Mucosa of stomach (tissue), 1 donor: ENCODE results near the gene IARS1.

Source experiments
- H3K27me3 ChIP-seq: one replicate; pipeline ENCODE4 v1.7.0; 2013; ENCODE audit warnings: mild to moderate bottlenecking, low read length; ENCODE audit not compliant: control insufficient read depth, insufficient read depth
- H3K36me3 ChIP-seq: one replicate; pipeline ENCODE4 v1.7.0; 2013; ENCODE audit warnings: low read length; ENCODE audit not compliant: control insufficient read depth, insufficient read depth
- H3K4me1 ChIP-seq: one replicate; pipeline ENCODE4 v1.7.0; 2013; ENCODE audit warnings: mild to moderate bottlenecking, low read length; ENCODE audit not compliant: control insufficient read depth, insufficient read depth
- H3K4me3 ChIP-seq: one replicate; pipeline ENCODE4 v1.7.0; 2013; ENCODE audit warnings: low read length
- H3K9ac ChIP-seq: one replicate; pipeline ENCODE4 v1.7.0; 2013; ENCODE audit warnings: mild to moderate bottlenecking, low read length, moderate library complexity
- H3K9me3 ChIP-seq: one replicate; pipeline ENCODE4 v1.7.0; 2013; ENCODE audit warnings: mild to moderate bottlenecking, low read length, moderate library complexity; ENCODE audit not compliant: control insufficient read depth
- donor health status: Pancreatic carcinoma.

The IARS1 gene

DNA sequence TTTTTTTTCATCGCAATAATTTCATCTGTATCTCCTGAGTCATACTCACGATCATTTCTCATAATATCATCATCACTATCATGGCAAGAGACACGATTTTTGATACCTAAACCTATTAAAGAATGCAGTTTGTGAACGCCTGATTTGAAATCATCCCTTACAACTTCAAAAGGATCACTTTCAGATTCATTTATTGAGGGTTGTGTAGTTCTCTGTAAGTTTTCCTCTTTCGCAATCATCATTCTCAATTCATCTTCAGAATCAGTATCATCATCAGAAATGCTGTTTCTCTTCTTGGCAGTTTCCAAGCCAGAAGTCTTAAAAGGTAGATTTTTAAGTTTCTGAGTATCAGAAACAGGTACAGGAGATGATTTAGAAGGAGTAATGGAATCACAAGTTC is 22.0 kb upstream of the IARS1 start:
- no peaks in the 10 kb centered on the region for H3K27me3 ChIP-seq
- H3K9me3 ChIP-seq = no peaks in the 10 kb centered on the region
- H3K9ac ChIP-seq = no peak overlapping the region
- peaks cover 4% of the 10 kb centered on the region for H3K36me3 ChIP-seq
- no peak overlapping the region for H3K4me3 ChIP-seq
- no peaks in the 10 kb centered on the region for H3K4me1 ChIP-seq

DNA sequence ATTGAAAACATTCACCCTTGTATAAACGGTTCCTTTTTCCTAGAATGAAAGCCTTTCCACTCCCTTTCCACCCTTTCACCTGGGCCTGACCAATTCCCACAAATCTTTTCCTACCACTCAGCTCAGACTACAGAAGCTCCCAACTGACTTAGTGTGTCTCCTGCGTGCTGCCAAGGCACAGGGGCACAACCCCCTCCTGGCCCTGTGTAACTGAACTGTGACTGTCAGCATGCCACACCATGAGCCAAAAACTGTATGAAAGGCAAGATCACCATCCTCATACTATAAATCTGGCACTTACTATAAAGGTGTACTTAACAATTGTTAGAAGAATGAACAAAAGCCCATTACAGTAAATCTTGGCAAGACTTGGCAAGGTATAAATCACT is 20.1 kb upstream of the IARS1 start:
- no peaks in the 10 kb centered on the region for H3K4me1 ChIP-seq
- H3K4me3 ChIP-seq = no peak overlapping the region
- H3K27me3 ChIP-seq = no peaks in the 10 kb centered on the region
- no peak overlapping the region for H3K9ac ChIP-seq
- no peaks in the 10 kb centered on the region for H3K9me3 ChIP-seq
- no peaks in the 10 kb centered on the region for H3K36me3 ChIP-seq

DNA sequence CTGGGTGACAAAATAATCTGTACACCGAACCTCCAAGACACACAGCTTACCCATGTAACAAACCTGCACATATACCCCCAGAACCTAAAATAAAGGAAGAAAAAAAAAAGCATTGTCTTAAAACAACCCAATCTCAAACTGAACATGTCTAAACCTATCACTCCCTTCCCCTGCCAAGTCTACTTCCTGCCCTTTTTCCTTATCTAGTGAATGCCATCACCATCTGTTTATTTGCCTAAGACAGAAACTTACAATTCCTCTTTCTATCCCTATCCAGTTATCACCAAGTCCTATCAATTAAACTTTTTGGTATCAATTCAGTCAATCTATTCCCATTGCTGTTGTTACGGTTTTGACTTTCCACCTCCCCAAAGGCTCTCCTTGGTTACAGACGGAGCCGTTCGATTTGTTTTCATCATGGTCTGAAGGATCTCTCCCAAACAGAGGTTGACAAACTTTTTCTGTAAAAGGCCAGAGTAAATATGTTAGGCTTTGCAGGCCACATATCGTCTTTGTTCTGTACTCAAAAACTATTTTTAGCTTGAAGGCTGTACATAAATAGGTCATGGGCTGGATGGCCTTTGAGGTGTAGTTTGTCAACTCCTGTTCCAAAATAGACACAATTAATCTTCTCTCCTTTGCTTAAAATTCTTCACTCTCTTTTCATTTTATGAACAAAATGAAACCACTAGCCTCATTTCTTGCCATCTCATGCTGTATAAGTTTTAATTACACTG is 19.6 kb upstream of the IARS1 start:
- no peaks in the 10 kb centered on the region for H3K27me3 ChIP-seq
- no peaks in the 10 kb centered on the region for H3K36me3 ChIP-seq
- no peaks in the 10 kb centered on the region for H3K9me3 ChIP-seq
- H3K9ac ChIP-seq = no peak overlapping the region
- no peak overlapping the region for H3K4me3 ChIP-seq
- no peaks in the 10 kb centered on the region for H3K4me1 ChIP-seq

DNA sequence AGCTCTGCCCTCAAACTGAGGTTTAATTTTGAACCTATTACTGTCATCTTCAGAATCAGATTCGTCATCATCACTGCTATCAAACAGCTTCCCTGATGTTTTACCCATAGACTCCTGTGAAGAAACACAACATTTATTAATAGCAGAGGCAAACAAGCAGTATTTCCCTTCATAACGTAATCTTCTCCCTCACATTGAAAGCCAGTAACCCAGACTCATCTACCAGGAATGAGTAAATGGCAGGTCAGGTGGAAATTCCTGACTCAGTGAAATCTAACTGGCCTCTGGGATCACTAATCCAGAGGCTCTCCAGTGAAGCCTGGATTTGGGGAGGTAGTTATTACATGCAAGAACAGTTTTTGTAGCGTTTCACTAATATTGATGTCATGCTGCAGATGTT is 17.1 kb upstream of the IARS1 start:
- Histone ChIP-seq H3K27me3 (no peaks in the 10 kb centered on the region), H3K4me3 (no peak overlapping the region), H3K9ac (no peak overlapping the region), H3K36me3 (no peaks in the 10 kb centered on the region), H3K4me1 (no peaks in the 10 kb centered on the region), H3K9me3 (no peaks in the 10 kb centered on the region)

DNA sequence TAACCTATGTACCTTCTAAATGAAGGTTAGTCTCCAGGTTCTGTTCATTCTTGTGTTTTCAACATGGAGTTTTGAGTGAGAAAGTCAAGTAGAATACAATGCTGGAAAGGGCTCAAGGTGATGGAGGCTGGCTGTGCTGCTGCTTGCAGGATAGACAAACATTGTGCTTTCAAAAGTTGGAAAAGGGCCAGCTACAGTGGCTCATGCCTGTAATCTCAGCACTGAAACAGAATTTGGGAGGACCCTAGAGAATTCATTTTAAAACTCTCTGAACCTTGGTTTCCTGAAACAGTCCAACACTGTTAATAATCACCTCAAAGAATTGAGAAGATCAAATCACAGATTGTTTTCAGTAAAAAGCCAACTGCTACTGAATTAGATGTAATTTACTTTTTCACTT is 15.4 kb upstream of the IARS1 start:
- Histone ChIP-seq H3K4me1 (no peaks in the 10 kb centered on the region), H3K36me3 (no peaks in the 10 kb centered on the region), H3K9ac (no peak overlapping the region), H3K9me3 (no peaks in the 10 kb centered on the region), H3K27me3 (no peaks in the 10 kb centered on the region), H3K4me3 (no peak overlapping the region)

DNA sequence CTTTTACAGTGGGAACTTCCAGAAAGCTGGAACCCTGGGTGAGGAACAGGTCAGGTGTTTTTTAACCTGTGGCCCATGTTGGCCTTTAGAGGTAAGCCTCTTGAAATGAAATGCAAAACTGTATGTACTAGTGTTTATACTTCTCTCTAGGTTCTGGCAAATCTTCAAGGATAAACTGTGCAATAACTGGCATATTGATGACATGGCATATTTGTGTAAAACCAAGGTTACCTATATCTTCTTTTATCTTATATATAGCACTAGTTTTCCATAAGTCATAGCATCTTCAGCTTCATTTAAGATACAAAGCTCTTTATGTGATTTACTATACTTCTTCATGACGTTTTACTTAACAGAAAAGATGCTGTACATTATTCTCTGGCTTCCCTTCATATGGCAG is 7.4 kb upstream of the IARS1 start:
- H3K9ac ChIP-seq = no peak overlapping the region
- no peaks in the 10 kb centered on the region for H3K4me1 ChIP-seq
- H3K36me3 ChIP-seq = peaks cover 5% of the 10 kb centered on the region
- no peaks in the 10 kb centered on the region for H3K27me3 ChIP-seq
- no peak overlapping the region for H3K4me3 ChIP-seq
- H3K9me3 ChIP-seq = no peaks in the 10 kb centered on the region

DNA sequence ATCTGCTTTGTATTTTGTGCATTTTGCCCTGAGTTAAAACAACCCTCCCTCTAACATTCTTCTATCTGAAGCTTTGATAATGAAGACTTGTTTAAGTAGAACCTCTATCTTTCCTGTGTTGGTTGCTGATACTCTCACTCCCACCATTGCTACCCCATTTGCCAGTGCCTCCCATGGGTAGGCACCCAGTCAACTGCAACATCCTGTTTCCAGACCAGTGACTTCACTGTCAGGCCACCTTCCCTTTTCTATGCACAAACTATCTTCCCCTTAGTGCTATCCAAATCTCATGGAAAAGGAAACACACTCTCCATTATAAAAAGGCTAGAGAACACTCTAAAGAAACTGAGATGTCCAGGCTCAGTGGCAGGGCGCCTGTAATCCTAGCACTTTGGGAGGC is 5.6 kb upstream of the IARS1 start:
- H3K4me3 ChIP-seq = no peak overlapping the region
- no peaks in the 10 kb centered on the region for H3K9me3 ChIP-seq
- no peaks in the 10 kb centered on the region for H3K27me3 ChIP-seq
- no peak overlapping the region for H3K9ac ChIP-seq
- H3K4me1 ChIP-seq = peaks cover 8% of the 10 kb centered on the region
- H3K36me3 ChIP-seq = peaks cover 5% of the 10 kb centered on the region

DNA sequence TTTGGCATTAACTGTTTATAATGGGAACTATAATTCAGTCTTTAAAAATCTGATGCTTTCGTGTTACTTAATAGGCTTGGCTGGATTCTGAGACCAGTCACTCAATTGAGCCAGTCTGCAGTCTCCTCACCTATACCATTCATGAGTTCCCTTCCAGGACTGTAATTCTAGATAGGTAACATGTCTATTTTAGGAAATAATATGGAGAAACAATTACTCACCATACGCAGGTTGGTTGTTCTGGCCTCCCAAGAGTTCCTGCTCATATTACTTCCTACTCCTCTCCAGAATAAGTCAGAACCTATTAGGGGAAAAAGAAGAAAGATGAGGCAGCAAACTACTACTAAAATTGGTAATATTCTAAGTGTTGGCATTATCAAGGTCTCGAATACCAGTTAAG is 4.5 kb upstream of the IARS1 start:
- Histone ChIP-seq H3K27me3 (no peaks in the 10 kb centered on the region), H3K4me3 (no peak overlapping the region), H3K4me1 (peaks cover 8% of the 10 kb centered on the region), H3K9ac (no peak overlapping the region), H3K36me3 (peaks cover 5% of the 10 kb centered on the region), H3K9me3 (no peaks in the 10 kb centered on the region)

DNA sequence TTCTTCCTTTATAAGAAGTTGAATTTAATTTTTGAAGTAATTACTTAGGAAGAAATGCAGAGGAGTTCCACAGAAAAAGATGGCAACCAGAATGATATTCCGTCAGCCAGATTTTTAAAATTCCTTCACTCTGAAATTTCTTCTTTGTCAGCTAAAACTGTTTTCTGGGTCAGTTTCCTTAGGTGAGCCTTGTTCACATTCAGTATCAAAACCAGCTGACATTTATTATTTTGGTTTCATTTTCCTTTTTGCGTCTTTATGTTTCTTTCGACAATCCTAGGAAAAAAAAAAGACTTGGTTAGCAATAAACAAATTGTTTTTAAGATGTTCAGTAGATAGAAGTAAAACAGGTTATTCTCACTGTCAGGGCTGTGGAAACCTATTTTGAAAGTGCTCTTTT is 4.1 kb upstream of the IARS1 start:
- peaks cover 8% of the 10 kb centered on the region for H3K4me1 ChIP-seq
- no peak overlapping the region for H3K4me3 ChIP-seq
- no peak overlapping the region for H3K9ac ChIP-seq
- H3K27me3 ChIP-seq = no peaks in the 10 kb centered on the region
- H3K9me3 ChIP-seq = no peaks in the 10 kb centered on the region
- peaks cover 5% of the 10 kb centered on the region for H3K36me3 ChIP-seq

DNA sequence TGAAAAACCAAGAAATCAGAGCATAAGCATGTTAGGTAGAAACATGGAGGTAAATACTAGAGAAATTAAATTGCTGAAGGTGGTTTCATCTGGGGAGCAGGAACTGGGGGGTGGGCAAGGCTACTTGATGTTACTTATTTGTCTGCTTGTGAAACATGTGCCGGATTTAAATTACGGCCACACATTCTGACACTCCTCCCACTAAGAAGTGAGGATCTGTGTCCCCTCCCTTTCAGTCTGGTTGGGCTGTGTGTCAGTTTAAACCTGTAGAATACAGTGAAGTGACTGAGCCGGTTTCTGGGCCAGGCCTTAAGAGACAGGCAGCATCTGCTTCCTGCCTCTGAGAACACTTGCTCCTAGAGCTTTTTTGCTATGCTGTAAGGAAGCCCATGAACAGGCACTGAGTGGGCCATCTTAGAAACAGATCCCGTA is 2.3 kb upstream of the IARS1 start:
- peaks cover 12% of the 10 kb centered on the region for H3K4me1 ChIP-seq

DNA sequence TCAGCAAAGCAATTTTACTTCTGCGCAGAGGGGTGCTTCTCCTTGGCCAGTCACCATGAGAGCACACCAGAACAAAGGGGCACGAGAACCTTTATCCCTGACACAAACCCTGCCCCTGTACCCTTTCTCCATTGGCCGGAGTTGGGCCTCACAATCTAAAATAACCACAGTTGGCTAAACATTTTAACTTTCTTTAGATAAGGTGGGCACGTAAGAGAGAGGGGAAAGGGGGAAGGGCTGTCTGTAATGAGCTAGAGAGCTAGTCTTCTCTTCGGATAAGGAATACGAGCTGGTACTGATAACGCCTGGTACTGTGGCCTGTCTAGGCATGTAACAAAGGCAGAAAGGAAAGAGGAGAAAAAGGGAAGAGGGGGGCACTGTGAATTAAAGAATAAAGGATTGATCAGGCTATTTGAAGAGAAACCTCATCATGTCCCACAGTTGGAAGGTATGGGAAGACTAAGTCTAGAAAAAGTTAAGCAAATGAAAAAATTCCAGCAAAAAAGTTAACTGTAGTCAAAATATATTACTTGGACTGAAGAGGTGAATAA is 1.8 kb upstream of the IARS1 start:
- Histone ChIP-seq H3K4me3 (no peak overlapping the region), H3K27me3 (no peaks in the 10 kb centered on the region), H3K9ac (no peak overlapping the region), H3K4me1 (peaks cover 12% of the 10 kb centered on the region), H3K36me3 (peaks cover 5% of the 10 kb centered on the region), H3K9me3 (no peaks in the 10 kb centered on the region)

More for the DNA sequence above, 2.3 kb upstream of the IARS1 start:
- Histone ChIP-seq H3K9me3 (no peaks in the 10 kb centered on the region), H3K9ac (no peak overlapping the region), H3K27me3 (no peaks in the 10 kb centered on the region), H3K36me3 (peaks cover 5% of the 10 kb centered on the region), H3K4me3 (no peak overlapping the region)

DNA sequence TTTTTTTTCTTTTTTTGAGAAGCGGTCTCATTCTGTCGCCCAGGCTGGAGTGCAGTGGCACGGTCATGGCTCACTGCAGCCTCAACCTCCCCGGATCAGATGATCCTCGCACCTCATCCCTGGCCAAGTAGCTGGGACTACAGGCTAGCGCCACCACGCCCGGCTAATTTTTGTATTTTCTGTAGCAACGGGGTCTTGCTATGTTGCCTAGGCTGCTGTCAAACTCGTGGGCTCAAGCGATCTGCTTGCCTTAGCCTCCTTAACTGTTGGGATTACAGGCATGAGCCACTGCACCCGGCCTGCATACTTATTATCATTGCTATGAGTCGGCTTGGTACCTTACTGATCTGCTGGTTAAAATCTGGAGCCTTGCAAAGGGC is 790 bp upstream of the IARS1 start:
- H3K4me1 ChIP-seq = peaks cover 12% of the 10 kb centered on the region
- no peaks in the 10 kb centered on the region for H3K27me3 ChIP-seq
- H3K36me3 ChIP-seq = peaks cover 5% of the 10 kb centered on the region
- no peaks in the 10 kb centered on the region for H3K9me3 ChIP-seq
- peak overlapping the region; percentile 40 for H3K4me3 ChIP-seq
- peak overlapping the region; percentile 63 for H3K9ac ChIP-seq

DNA sequence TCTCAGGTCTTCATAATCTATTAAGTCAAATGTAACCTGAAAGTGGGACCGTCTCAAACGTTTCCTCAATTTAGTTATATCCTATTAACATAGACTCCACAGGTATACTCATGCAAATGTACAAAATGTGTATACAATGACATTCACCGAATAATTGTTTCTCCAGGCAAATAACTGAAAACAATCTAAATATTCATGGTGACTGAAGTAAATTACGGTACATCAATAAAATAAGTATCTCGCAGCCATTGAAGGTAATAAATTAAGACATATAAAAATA is 482 bp downstream of the IARS1 start:
- peak overlapping the region; percentile 63 for H3K9ac ChIP-seq
- no peaks in the 10 kb centered on the region for H3K27me3 ChIP-seq
- H3K4me1 ChIP-seq = peaks cover 12% of the 10 kb centered on the region
- no peaks in the 10 kb centered on the region for H3K9me3 ChIP-seq
- peak overlapping the region; percentile 40 for H3K4me3 ChIP-seq
- peaks cover 5% of the 10 kb centered on the region for H3K36me3 ChIP-seq
